Lung (tissue), 12 donors: Measurements from ENCODE around the gene C14orf119. TPM values are rescaled to one million over a fixed set of nuclear protein-coding genes. Genes with fewer than 3 reads are reported as not detected.

Experiments used
- ATAC-seq: fragments of 200-7000 bp; cut with Tn5 transposase; one replicate; pipeline ENCODE4 v1.9.1; 2020; ENCODE audit warnings: moderate number of reproducible peaks; ENCODE audit not compliant: insufficient read depth, low FRiP score
- DNase-seq, 3 donors: peaks; one replicate each; pipeline ENCODE4 v3.0.0-alpha.2; 2013 to 2017
- H3K27ac ChIP-seq, 2 donors: one replicate each; pipeline ENCODE4 v1.5.1; 2013; ENCODE audit warnings: mild to moderate bottlenecking in 2 of 2, moderate library complexity in 2 of 2, control low read depth in 1 of 2, inconsistent platforms in 1 of 2, low read depth in 1 of 2, low read length in 1 of 2
- H3K27me3 ChIP-seq, 3 donors: one replicate each; pipeline ENCODE4 v1.5.1; 2013; ENCODE audit warnings: low read length in 2 of 3; ENCODE audit not compliant: control insufficient read depth in 3 of 3, insufficient read depth in 3 of 3
- H3K36me3 ChIP-seq, 4 donors: one replicate each; pipeline ENCODE4 v1.5.1; 2013; ENCODE audit warnings: low read length in 4 of 4, mild to moderate bottlenecking in 1 of 4, moderate library complexity in 1 of 4; ENCODE audit not compliant: control insufficient read depth in 4 of 4, insufficient read depth in 4 of 4
- H3K4me1 ChIP-seq, 5 donors: one replicate each; pipeline ENCODE4 v1.5.1; 2013; ENCODE audit warnings: low read length in 5 of 5, mild to moderate bottlenecking in 2 of 5, moderate library complexity in 1 of 5; ENCODE audit not compliant: control insufficient read depth in 5 of 5, insufficient read depth in 5 of 5
- H3K4me3 ChIP-seq: one replicate; pipeline ENCODE4 v1.5.1; 2013; ENCODE audit warnings: mild to moderate bottlenecking, control low read depth, moderate library complexity
- H3K9ac ChIP-seq, 2 donors: one replicate each; pipeline ENCODE4 v1.5.1; 2013; ENCODE audit warnings: low read length in 2 of 2, control low read depth in 1 of 2; ENCODE audit not compliant: insufficient read depth in 1 of 2
- H3K9me3 ChIP-seq, 4 donors: one replicate each; pipeline ENCODE4 v1.5.1; 2013; ENCODE audit warnings: low read length in 3 of 4, mild to moderate bottlenecking in 1 of 4, moderate library complexity in 1 of 4; ENCODE audit not compliant: control insufficient read depth in 4 of 4, insufficient read depth in 3 of 4
- WGBS, 2 donors: extraction: QIAGEN DNeasy Blood & Tissue Kit; methylation state at CpG; one replicate each; pipeline ENCODE4 v1.1.7; 2013; 5-methylcytosine and 5-hydroxymethylcytosine counted together
- polyA plus RNA-seq, 2 donors: library from polyadenylated mRNA; stranded (reverse); fragments of 200-250 nt; gene quantifications; one replicate each; pipeline ENCODE4 v1.2.1, GENCODE V29; 2013
- total RNA-seq, 2 donors: library from RNA; depleted of rRNA in 1 of 2; stranded (reverse); fragments of >200 nt in 1 of 2; gene quantifications; one replicate each; pipeline ENCODE4 v1.2.1, GENCODE V29; 2014 to 2021
- TF ChIP-seq, protein P1 (sequence below): IDR thresholded peaks from 2 replicates; pipeline ENCODE4 v1.5.1; 2012; ENCODE audit warnings: mild to moderate bottlenecking; ENCODE audit errors: control extremely low read depth, extremely low read depth
- donor health status: control.
- donor health status: control.
- donor health status: Bipolar disorder and iron deficiency.
- donor health status: healthy.
- donor health status: DM: yes; HTN: yes; CAD: no.

The C14orf119 gene
- total and polyA plus RNA-seq, 4 donors: 23.9 to 64.9 (median 41.4) TPM

DNA sequence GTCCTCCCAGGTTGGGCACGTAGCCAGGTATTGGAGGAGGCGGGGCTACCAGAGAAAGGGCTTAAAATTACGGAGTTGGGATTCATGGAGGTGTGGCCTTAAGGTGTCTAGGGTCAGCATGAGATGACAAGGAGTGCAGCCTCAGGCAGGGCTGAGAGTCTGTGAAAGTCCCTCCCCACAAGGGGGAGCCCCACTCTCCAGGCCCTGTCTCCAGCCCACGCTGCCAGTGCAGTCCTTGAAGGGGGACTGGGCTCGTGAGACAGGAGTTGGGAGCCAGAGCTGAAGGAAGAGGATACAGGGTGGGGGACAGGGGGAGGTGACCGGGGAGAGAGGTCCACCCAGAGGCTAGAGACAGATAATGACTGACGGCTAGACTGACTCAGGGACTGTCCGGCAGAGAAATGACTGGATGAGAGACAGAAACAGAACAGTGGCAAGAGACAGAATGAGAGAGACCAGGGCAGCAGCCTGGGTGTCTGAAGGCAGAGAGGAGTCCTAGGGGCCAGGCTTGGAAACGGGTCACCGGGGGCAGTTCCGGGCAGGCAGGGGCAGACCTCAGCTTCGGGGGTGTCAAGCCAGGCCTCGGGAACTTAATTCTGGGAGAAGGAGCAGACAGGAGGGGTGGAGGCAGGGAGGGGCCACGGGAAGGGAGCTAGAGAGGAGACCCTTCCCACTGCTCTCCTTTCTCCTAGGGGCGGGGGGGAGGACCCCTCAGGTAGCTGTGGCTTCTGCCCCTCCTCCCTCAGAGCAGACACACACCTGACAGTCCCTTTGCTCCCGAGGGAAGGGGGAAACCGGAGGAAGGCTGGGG lies 39.0 kb upstream of the C14orf119 start:
- DNase-seq (peak in 2 of 3 donors; percentile 54 to 55), ATAC-seq (peak; percentile 54)
- H3K27me3 ChIP-seq: no peaks in the 10 kb centered on the region
- no peaks in the 10 kb centered on the region for H3K9me3 ChIP-seq
- 8 to 10% methylated on average over 17 of the region's 17 CpGs for WGBS, 2 donors
- TF ChIP-seq, protein P1, sequence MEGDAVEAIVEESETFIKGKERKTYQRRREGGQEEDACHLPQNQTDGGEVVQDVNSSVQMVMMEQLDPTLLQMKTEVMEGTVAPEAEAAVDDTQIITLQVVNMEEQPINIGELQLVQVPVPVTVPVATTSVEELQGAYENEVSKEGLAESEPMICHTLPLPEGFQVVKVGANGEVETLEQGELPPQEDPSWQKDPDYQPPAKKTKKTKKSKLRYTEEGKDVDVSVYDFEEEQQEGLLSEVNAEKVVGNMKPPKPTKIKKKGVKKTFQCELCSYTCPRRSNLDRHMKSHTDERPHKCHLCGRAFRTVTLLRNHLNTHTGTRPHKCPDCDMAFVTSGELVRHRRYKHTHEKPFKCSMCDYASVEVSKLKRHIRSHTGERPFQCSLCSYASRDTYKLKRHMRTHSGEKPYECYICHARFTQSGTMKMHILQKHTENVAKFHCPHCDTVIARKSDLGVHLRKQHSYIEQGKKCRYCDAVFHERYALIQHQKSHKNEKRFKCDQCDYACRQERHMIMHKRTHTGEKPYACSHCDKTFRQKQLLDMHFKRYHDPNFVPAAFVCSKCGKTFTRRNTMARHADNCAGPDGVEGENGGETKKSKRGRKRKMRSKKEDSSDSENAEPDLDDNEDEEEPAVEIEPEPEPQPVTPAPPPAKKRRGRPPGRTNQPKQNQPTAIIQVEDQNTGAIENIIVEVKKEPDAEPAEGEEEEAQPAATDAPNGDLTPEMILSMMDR: peak; percentile 32
- peaks cover 0 to 21% (median 13%) of the 10 kb centered on the region in 4 donors for H3K36me3 ChIP-seq
- peak overlapping the region in 1 of 2 donors; percentile 4 for H3K27ac ChIP-seq
- peaks cover 0 to 18% (median 0%) of the 10 kb centered on the region in 5 donors for H3K4me1 ChIP-seq
- no peak overlapping the region for H3K4me3 ChIP-seq
- no peak overlapping the region for H3K9ac ChIP-seq

DNA sequence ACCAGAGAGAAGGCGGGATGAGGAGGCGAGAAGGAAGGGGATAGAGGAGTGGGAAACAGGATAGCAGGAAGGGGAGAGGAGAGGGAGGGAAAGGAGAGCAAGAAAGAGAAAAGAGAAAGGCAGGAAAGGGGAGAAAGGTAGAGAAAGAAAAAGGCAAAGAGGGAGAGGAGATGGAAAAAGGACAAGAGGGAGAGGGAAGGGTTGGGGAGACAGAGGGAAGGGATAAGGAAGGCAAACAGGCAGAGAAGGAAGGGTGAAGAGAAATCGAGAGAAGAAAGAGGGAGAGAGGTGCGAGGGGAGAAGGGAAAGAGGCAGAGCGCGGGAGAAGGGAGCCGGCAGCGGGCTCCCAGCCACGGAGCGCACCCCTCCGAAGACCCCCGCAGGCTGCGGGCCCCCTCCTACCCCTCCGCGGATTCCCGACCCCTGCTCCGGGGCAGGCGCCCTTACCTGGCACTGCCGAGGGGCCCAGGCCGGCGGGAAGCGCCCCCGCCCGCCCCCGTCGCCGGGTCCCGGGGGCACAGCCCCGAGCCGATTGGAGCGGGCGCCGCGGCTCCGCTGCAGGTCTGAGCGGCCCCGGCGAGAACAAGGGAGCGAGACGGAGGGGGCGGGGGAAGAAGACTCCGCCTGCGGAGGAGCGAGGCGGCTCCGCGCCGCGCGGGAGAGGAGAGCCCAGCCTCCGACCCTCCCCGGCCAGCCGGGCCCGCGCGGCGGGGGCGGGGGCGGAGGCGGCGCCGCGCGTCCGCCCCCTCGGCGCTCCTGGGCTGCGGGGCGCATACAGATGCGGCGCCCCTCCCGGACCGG lies 38.1 kb upstream of the C14orf119 start, which contains the start of gene CDH24:
Gene CDH24 (minus strand): TSS at position 565 of the 801 bp plus-strand sequence. CDS start 1,787 bp downstream, outside the sequence.
- no peaks in the 10 kb centered on the region for H3K9me3 ChIP-seq
- whole genome bisulfite sequencing, 2 donors: 2% methylated on average over 37 to 73 of the region's 73 CpGs
- TF ChIP-seq, protein P1: no peak
- H3K27ac ChIP-seq: peak within 1 kb of the TSS in 1 of 2 donors; percentile 55
- no peaks in the 10 kb centered on the region for H3K27me3 ChIP-seq
- peak within 1 kb of the TSS; percentile 51 for H3K4me3 ChIP-seq
- H3K4me1 ChIP-seq: peaks cover under 1 to 21% (median 4%) of the 10 kb centered on the region in 5 donors
- ATAC-seq (peak; percentile 46), DNase-seq (peak; percentile 80 to 90 (median 85))
- H3K36me3 ChIP-seq: peaks cover under 1 to 27% (median 16%) of the 10 kb centered on the region in 4 donors
- H3K9ac ChIP-seq: peak within 1 kb of the TSS in 1 of 2 donors; percentile 67

DNA sequence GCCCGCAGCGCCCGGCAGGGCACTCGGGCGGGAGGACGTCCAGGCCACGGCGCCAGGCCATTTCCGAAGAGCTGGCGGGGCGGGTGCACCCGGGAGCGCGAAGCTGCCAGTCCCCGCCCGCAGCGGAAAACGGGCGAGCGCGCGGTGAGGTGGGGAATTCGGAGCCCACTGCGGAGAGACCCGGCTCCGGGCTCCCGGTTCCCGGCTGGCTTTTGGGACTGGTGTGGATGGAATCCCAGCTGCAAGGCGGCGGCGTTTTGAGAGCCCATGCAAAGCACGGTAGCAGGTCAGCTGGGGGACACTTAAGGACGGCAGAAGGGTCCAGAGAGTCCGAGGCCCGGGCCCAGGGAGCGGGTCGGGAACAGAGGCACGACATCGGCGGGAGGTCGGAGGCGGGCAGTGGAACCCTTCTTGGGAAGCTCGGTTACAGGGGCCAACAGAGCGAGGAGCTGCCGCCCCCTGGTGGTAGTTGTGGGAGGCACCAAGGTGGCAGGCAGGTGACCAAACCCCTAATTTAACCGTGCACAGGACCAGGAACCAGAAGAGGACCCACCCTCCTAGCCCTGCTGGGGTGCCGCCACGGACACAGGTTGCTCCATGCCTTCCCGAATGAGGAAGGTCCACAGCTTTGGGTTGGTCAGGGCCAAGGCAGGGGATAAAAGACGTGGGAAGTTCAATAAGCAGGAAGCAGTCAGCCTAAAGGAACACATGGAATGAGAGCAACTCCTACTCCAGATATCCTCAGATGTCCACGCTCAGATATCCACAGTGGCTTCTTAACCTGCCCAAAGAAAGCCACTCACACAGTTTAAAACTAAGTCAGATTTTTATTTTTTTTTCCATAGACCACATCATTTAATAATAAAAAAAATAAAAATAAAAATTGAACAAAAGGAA lies 37.3 kb upstream of the C14orf119 start:
- no peak overlapping the region for H3K9ac ChIP-seq

More for the DNA sequence above, 37.3 kb upstream of the C14orf119 start:
- H3K4me3 ChIP-seq: peak overlapping the region; percentile 51
- WGBS, 2 donors: 1% methylated on average over 50 to 51 of the region's 51 CpGs
- H3K36me3 ChIP-seq: peaks cover 9 to 35% (median 24%) of the 10 kb centered on the region in 4 donors
- DNase-seq (peak; percentile 92 to 93 (median 92)), ATAC-seq (peak; percentile 80)
- H3K27me3 ChIP-seq: no peaks in the 10 kb centered on the region
- H3K27ac ChIP-seq: peak overlapping the region in 1 of 2 donors; percentile 55
- TF ChIP-seq, protein P1: peak; percentile 91
- H3K4me1 ChIP-seq: peaks cover 2 to 25% (median 8%) of the 10 kb centered on the region in 5 donors
- H3K9me3 ChIP-seq: no peaks in the 10 kb centered on the region
